Endothelial cell of umbilical vein (primary cell): ENCODE measurements around the gene GAGE12G.
"Not testable (repeated sequence)": the region's sequence is repeated elsewhere in the genome, so short reads cannot be mapped to it uniquely, and the experiment has no call there.

ENCODE experiments used
- CTCF ChIP-seq, 2 donors: IDR thresholded peaks; 1 replicate in 1 of 2; 2 replicates in 1 of 2; pipeline ENCODE4 v1.5.1; 2011; ENCODE audit warnings: low read length in 2 of 2, mild to moderate bottlenecking in 2 of 2, moderate library complexity in 2 of 2, control low read depth in 1 of 2, inconsistent platforms in 1 of 2, low read depth in 1 of 2; ENCODE audit not compliant: insufficient read depth in 1 of 2; ENCODE audit errors: extremely low read depth in 1 of 2
- EZH2 ChIP-seq: IDR thresholded peaks from 2 replicates; pipeline ENCODE4 v1.6.1; 2012; ENCODE audit warnings: borderline replicate concordance, low read depth, mild to moderate bottlenecking, moderate library complexity, low read length, inconsistent platforms; ENCODE audit not compliant: severe bottlenecking

- not testable (repeated sequence) for TF ChIP-seq EZH2; CTCF (IDR thresholded peaks at IDR 0.05; ENCODE audit: extremely low read depth in 1 of 2, insufficient read depth in 1 of 2, low read depth in 1 of 2, low read length in 2 of 2)
Measured at GRCh38 chrX:49598720-49599119, 28.5 kb downstream of the GAGE12G start, which contains the start of gene GAGE1.
